Measurements from ENCODE around the gene NXN.

- TF ChIP-seq POLR2A (IDR thresholded peaks at IDR 0.05) (no peak), CTCF (IDR thresholded peaks at IDR 0.05) (no peak), EP300 (IDR thresholded peaks at IDR 0.05) (no peak)
These were observed 21.6 kb downstream of the NXN start for GRCh38 chr17:957856-958421.

Measured in gastroesophageal sphincter (tissue), 3 donors.